Stimulated activated CD4-positive, alpha-beta T cell treated with anti-CD3 and anti-CD28 coated beads, Interleukin-4, amount 100 ng/mL, for 48 hours (primary cell): ENCODE measurements around the gene KLK15.
"Not testable (repeated sequence)": the region's sequence is repeated elsewhere in the genome, so short reads cannot be mapped to it uniquely, and the experiment has no call there.

Experiments used
- DNase-seq, 2 donors: peaks; one replicate each; pipeline ENCODE4 v3.0.0-alpha.2; 2020; ENCODE audit warnings: low read depth in 2 of 2

Gene KLK15

DNA sequence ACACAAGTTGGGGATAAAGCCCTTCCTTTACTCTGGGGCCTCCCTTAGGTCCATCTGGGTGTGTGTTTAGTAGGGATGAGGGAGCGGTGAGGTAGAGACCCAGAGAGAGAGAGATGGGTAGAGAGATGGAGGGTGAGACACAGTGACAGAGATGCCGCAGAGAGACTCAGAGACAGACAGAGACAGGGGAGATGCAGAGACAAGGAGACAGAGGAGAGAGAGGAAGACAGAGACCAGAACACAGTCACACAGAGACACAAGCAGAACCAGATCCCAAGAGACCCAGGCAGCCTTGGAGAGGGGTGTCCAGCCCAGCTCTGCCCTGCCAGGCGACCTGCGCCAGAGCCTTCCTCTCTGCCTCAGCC lies 12.1 kb downstream of the KLK15 start:
- DNase-seq: no peak

DNA sequence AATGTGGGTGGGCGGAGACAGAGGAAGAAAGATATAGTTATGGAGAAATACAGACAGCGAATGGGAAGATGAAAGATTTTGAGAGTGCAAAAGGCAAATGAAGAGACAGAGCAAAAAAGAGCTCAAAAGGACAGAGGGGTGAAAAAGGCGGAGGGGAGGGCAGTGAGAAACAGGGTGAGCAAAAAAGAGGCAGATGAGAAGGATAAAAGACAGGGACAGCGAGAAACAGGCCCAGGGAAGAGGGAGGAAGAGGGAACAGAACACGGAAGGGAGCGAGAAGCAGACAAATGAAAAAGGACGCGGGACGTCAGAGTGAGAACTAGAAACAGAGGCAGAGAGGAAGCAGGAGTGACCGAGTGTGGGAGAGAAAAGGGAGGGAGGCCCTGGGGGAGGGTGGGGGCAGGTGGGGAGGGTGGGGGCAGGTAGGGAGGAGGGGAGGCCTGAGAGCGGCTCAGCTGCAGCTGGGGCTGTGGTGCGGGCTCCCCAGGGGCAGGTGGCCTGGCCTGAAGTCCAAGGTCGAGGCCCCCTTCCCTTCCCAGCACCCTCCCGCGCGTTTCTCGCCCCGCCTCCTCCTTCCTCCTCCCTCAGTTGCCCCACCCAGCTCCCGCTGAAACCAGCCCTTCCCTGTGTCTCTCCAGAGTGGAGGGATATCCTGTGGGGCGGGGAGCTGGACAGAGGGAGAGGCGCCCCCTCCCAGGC lies 12.7 kb downstream of the KLK15 start:
- DNase-seq: no peak

DNA sequence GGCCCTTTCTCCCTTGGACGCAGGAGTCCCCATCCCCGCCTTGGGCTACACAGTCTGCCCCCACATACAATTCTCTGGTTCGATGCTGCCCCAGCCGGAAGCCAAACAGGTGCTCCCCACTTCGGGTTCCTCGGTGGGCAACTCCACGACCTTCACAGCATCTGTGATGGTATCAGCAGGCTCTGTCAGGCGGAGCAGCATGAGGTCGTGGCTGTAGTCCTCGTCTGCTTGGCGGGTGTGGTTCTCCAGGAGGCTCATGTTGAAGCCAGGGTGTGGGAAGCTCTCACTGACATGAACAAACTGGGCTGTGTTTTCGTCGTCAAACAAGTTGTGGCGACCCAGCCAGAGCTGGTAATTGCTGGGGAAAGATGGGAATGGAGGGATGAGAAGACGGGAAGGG lies 13.3 kb downstream of the KLK15 start:
- DNase-seq: no peak

GRCh38 chr19:50819636-50820035 lies 13.7 kb downstream of the KLK15 start:
- DNase-seq: no peak

DNA sequence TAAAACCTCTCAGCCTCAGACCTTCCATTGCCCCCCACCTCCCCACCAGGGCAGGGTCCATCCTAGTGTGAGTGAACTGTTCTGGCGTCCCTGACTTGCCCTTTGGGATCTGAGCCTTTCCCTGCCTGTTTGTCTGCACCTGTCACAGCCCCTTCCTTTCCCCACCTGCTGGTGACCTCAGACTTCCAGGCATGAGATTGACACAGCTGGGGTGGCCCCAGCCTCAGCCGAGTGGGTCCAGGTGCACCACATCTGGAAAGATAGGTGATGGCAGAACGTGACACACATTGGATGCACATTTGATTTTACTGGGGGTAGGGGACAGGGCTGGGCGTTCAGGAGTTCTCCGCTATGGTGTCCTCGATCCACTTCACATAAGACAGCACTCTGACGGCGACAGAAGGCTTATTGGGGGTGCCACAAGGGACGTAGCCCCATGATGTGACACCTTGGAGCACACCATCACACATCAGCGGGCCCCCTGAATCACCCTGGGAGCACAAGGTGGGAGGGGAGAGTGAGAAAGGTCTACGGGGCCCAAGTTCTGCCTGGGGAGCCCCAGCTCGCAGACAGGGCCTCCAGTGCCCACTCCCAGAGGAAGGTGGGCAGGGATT lies 14.4 kb downstream of the KLK15 start:
- DNase-seq: no peak

DNA sequence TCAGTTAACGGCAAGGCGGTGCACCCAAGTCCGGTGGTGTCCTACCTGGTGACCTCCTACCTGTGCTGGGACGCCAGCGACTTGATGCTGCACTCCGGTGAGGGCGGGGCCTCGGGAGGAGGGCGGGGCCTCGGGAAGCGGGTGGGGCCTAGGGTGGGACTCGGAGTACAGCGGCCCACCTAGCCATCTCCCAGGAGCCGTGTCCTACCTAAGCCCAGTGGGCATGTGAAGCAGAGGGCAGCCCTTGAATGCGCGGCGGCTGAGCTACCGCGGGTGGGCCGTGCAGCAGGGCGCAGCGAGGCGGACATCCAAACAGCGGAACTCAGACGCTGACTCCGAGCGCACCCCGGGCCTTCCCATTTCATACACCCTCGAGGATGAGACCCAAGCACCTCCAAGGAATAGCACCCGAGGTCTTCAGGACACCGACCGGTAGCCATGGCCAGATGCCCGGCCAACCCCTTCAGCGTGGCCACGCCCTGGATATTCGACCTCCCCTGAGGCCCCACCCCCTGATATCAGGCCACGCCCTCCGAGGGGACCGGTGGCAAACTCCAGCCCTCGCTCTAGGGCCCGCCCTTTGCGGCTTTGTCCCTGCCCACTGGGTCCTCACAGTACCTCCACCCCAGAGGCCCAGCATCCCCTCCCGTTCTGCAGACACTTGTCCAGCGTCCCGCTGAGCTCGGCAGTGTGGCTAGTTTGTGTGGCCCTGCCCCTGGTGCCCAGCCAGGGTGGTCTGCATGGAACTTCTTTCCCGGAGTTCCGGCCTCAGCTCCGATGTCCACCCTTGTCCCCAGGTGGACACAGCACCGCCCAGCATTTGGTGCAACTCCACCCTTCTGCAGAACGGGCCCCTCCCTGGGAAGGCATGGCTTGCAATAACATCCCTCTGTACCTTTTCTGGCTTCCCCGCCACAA lies 15.2 kb downstream of the KLK15 start:
- peak; percentile 59 to 67 for DNase-seq

GRCh38 chr19:50815439-50815838 lies 17.9 kb downstream of the KLK15 start:
- no peak for DNase-seq

- no peak for DNase-seq
Measured at GRCh38 chr19:50814883-50815282, 18.5 kb downstream of the KLK15 start.

GRCh38 chr19:50812474-50812873 lies 20.9 kb downstream of the KLK15 start:
- no peak for DNase-seq

DNA sequence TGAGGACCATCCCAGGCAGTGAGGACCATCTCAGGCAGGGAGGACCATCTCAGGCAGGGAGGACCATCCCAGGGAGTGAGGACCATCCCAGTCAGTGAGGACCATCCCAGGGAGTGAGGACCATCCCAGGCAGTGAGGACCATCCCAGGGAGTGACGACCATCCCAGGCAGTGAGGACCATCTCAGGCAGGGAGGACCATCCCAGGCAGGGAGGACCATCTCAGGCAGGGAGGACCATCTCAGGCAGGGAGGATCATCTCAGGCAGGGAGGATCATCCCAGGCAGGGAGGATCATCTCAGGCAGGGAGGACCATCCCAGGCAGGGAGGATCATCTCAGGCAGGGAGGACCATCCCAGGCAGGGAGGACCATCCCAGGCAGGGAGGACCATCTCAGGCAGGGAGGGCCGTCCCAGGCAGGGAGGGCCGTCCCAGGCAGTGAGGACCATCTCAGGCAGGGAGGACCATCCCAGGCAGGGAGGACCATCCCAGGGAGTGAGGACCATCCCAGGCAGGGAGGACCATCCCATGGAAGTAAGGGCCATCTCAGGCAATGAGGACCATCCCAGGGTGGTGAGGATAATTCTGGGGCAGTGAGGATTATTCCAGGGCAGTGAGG lies 21.6 kb downstream of the KLK15 start:
- not testable (repeated sequence) for DNase-seq

- no peak for DNase-seq
Measured at GRCh38 chr19:50808856-50809255, 24.5 kb downstream of the KLK15 start.

DNA sequence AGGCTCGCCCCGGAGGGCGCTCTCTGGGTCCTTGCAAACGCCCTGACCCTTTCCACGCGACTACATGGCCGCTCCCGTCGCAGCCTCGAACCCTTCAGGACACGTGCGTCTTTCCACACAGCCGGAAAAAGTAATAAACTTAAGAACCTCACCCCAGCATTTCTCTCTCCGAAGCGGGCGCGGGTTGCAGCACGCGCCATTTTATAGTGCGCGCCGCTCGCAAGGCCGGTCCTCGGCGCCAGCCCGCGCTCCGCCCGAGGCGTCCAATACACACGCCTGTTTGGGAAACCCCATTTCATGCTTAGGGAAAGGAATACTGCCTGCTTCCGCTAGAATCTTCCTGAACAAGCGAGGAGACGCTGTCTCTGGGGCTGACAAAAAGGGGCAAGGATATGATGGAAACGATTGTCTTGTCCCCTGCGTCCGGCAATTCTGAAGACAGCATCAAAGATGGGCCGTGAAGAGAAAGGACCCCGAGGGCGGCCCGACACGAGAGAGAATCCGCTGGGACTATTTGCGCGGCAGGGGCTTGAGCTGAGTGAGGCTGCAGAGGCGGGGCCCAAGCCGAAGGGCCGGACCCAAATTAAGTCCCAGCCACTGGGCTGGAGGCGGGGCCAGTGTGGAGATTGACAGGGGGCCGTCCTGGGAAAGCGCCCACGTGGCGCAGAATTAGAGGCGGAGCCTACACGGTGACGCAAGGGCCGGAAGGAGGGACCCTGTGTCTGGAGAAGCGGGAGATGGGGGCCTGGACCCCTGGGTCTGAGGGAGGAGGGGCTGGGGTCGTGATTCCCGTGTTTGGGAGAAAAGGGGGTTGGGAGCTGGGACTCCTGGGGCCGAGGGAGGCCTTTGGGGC lies 28.7 kb downstream of the KLK15 start:
- peak; percentile 97 to 98 for DNase-seq

GRCh38 chr19:50803633-50804419 lies 29.5 kb downstream of the KLK15 start:
- no peak for DNase-seq

- DNase-seq: no peak
Measured at GRCh38 chr19:50801107-50801506, 32.3 kb downstream of the KLK15 start.

DNA sequence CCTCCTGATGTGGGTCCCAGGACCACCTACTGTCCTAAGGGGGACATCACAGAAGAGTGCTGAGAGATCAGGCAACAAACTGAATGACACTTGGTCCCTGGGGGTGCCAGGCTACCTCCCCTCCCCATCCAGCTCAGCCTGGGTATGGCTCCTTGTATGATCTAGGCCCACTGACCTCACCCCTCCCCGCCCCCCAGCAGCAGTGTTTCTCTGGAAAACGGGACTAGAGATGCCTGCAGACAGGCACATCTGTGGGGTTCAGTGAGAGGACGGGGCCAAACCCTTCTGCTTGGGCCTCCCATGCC lies 33.9 kb downstream of the KLK15 start:
- no peak for DNase-seq

- DNase-seq: no peak
Measured at GRCh38 chr19:50798659-50799546, 34.5 kb downstream of the KLK15 start.

DNA sequence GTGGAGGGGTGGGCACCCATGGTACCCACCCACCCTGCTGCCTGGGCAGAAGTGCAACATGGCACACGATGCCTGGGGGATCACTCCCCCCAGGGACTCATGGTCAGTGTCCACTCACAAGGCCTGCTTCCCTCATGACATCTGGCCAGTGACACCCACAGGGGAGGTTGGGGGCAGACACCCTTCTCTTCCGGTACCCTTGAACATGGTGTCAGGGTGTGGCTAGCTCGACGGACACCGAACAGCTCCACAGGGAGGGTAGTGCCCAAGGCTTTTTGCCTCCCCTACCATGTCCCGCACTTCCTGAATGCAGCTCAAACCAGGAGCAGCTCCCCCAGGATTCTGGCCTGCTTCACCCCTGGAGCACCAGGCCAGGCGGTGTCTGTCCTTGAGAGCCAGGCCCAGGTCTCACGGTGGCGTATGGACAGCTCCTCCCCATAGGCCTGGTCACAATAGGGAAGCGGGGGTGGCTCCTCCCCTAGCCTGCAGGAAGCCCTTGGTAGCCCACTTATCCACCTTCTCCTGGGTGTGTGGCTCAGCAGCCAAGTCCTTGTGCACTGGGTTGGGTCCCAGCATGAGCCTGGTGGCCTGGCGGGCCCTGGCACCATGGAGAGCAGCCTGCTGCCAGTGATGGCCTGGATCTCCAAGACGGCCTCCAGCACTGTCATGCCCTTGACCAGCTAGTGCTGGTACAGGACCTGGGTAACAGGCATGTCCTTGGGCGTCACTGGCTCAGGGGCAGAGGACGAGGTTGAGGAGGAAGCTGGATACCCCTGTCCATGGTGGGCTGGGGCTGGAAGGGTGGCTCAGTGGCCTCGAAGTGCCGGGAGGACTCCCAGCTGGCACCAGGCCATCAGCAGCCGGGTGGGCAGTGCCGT lies 35.4 kb downstream of the KLK15 start:
- no peak for DNase-seq

GRCh38 chr19:50797429-50797780 lies 36.0 kb downstream of the KLK15 start:
- no peak for DNase-seq
